Esophagus squamous epithelium (tissue), 5 donors: ENCODE data around the gene FAM168A. TPM values are rescaled to one million over a fixed set of nuclear protein-coding genes. Genes with fewer than 3 reads are reported as not detected.
A peak's percentile ranks its signal among the peaks of the same experiment; 100 is the strongest.

ENCODE experiments used
- DNase-seq: peaks from one replicate; lab custom pipeline; 2025; lab: John Stamatoyannopoulos, UW
- H3K27ac ChIP-seq, 4 donors: fragments of 200-600 bp; sonication (generic); one replicate each; pipeline ENCODE4 v1.5.1; 2016 to 2019; ENCODE audit warnings: mild to moderate bottlenecking in 1 of 4
- H3K27me3 ChIP-seq, 4 donors: fragments of 200-600 bp; sonication (generic); 1 replicate in 3 of 4; 2 replicates in 1 of 4; pipeline versions ENCODE4 v1.5.1 to v1.6.0; 2017 to 2021; ENCODE audit warnings: antibody characterized with exemption in 1 of 4
- H3K36me3 ChIP-seq, 3 donors: fragments of 200-600 bp; sonication (generic); one replicate each; pipeline ENCODE4 v1.5.1; 2016 to 2019
- H3K4me1 ChIP-seq, 3 donors: fragments of 200-600 bp; sonication (generic); one replicate each; pipeline ENCODE4 v1.5.1; 2017 to 2019
- H3K4me3 ChIP-seq, 4 donors: fragments of 200-600 bp; sonication (generic); 1 replicate in 3 of 4; 2 replicates in 1 of 4; pipeline ENCODE4 v1.5.1; 2016 to 2019; ENCODE audit warnings: mild to moderate bottlenecking in 2 of 4, moderate library complexity in 1 of 4
- H3K9me3 ChIP-seq, 3 donors: fragments of 200-600 bp; sonication (generic); one replicate each; pipeline ENCODE4 v1.5.1; 2016 to 2019
- CTCF ChIP-seq, 6 experiments: fragments of 450-650 bp in 4 of 6; fragments of 200-600 bp in 2 of 6; sonication (generic) in 2 of 6; IDR thresholded peaks; one replicate each; pipeline ENCODE4 v1.5.1; 2016 to 2019; ENCODE audit warnings: antibody characterized with exemption in 6 of 6, mild to moderate bottlenecking in 4 of 6, moderate library complexity in 4 of 6
- POLR2A ChIP-seq, 4 donors: fragments of 450-650 bp; IDR thresholded peaks; one replicate each; pipeline ENCODE4 v1.6.1; 2017; ENCODE audit warnings: antibody characterized with exemption in 4 of 4, mild to moderate bottlenecking in 4 of 4, moderate library complexity in 3 of 4
- WGBS, 2 donors: methylation state at CpG; one replicate each; pipeline ENCODE4 v1.1.5; 2018; 5-methylcytosine and 5-hydroxymethylcytosine counted together
- intact Hi-C: fragments of 100-400 bp; cut with DNase I; formaldehyde crosslinking; loops from one replicate; pipeline ENCODE4 v1.15.0; 2022
- small RNA-seq, 4 donors: library from RNA; depleted of rRNA; stranded (forward); fragments of <200 nt; gene quantifications; one replicate each; pipeline ENCODE3, GENCODE V24; 2016
- total RNA-seq, 4 donors: library from RNA; depleted of rRNA; stranded (reverse); fragments of >200 nt; gene quantifications; one replicate each; pipeline ENCODE4 v1.1.0, GENCODE V29; 2016
- donor health status: DM: yes; HTN: yes; CAD: no.

The FAM168A gene
- total RNA-seq, 4 donors from 2014 or later: 7.0 to 15.5 (median 12.3) TPM

- Histone ChIP-seq H3K4me3 (no peak overlapping the region), H3K27ac (no peak overlapping the region), H3K9me3 (no peaks in the 10 kb centered on the region), H3K36me3 (peaks cover 0 to 68% (median 6%) of the 10 kb centered on the region in 3 donors), H3K27me3 (no peaks in the 10 kb centered on the region), H3K4me1 (peaks cover 0 to 14% (median 0%) of the 10 kb centered on the region in 3 donors)
- no peak for TF ChIP-seq CTCF (IDR thresholded peaks at IDR 0.05)
- no peak for TF ChIP-seq POLR2A (IDR thresholded peaks at IDR 0.05)
- WGBS, 2 donors: 92 to 95% methylated on average over 4 to 16 of the region's 22 CpGs
- intact Hi-C loops: no loop called here
- DNase-seq: no peak
These were observed 240.7 kb downstream of the FAM168A start for GRCh38 chr11:73356979-73357860.

- Histone ChIP-seq H3K4me1 (peaks cover 4 to 25% (median 4%) of the 10 kb centered on the region in 3 donors), H3K36me3 (peaks cover 0 to 47% (median 6%) of the 10 kb centered on the region in 3 donors), H3K27ac (no peak overlapping the region), H3K27me3 (no peaks in the 10 kb centered on the region), H3K9me3 (no peaks in the 10 kb centered on the region), H3K4me3 (no peak overlapping the region)
- 81 to 85% methylated on average over 4 of the region's 4 CpGs for WGBS, 2 donors
- TF ChIP-seq CTCF (IDR thresholded peaks at IDR 0.05): no peak
- TF ChIP-seq POLR2A (IDR thresholded peaks at IDR 0.05): no peak
- DNase-seq: no peak
- intact Hi-C loops: no loop called here
These were observed 242.8 kb downstream of the FAM168A start for GRCh38 chr11:73355109-73355508.

- Histone ChIP-seq H3K9me3 (no peaks in the 10 kb centered on the region), H3K27me3 (no peaks in the 10 kb centered on the region), H3K4me3 (no peak overlapping the region), H3K36me3 (peaks cover 0 to 40% (median 6%) of the 10 kb centered on the region in 3 donors), H3K27ac (no peak overlapping the region), H3K4me1 (peaks cover 4 to 19% (median 4%) of the 10 kb centered on the region in 3 donors)
- no peak for DNase-seq
- WGBS, 2 donors: 87 to 88% methylated on average over 4 of the region's 4 CpGs
- intact Hi-C loops: loop anchor here (5.0 kb wide), 1 partner anchor 39 kb away; no protein-coding TSS in a partner anchor
- no peak for TF ChIP-seq POLR2A (IDR thresholded peaks at IDR 0.05)
- TF ChIP-seq CTCF (IDR thresholded peaks at IDR 0.05): no peak
These were observed 244.5 kb downstream of the FAM168A start for GRCh38 chr11:73353422-73353821.

GRCh38 chr11:73350908-73351636 is 246.8 kb downstream of the FAM168A start:
- Histone ChIP-seq H3K9me3 (no peaks in the 10 kb centered on the region), H3K27ac (peak overlapping the region in 1 of 4 donors; percentile 16), H3K4me3 (no peak overlapping the region), H3K36me3 (peaks cover 0 to 37% (median 4%) of the 10 kb centered on the region in 3 donors), H3K4me1 (peaks cover 4 to 19% (median 4%) of the 10 kb centered on the region in 3 donors), H3K27me3 (no peaks in the 10 kb centered on the region)
- intact Hi-C loops: loop anchor here (5.0 kb wide), 1 partner anchor 41 kb away; no protein-coding TSS in a partner anchor
- peak; percentile 85 to 99 (median 95) for TF ChIP-seq CTCF (IDR thresholded peaks at IDR 0.05)
- TF ChIP-seq POLR2A (IDR thresholded peaks at IDR 0.05): no peak
- 20 to 23% methylated on average over 15 of the region's 16 CpGs for WGBS, 2 donors
- DNase-seq: no peak

Small RNA genes lying within 50 kb of the gene (small RNA-seq; reads per million reads assigned to genes)
- gene AP000763.2 (0 to 0.07 (median 0) reads per million in 4 donors), gene HMGN2P38 (0 reads per million in 4 donors)

Other genes starting within 250 kb of the FAM168A start
- gene RELT, start 221.7 kb downstream of the FAM168A start, total RNA-seq: 1 to 10 TPM; 3.7 to 8.8 (median 5.3) TPM
- gene PLEKHB1, start 48.5 kb upstream of the FAM168A start, total RNA-seq: 1 to 10 TPM in 2 of 4 donors, under 1 TPM in 2; 0.22 to 5.6 (median 2.2) TPM
- 100 to 1,000 TPM; 115 to 234 (median 161) TPM for gene RAB6A, start 163.0 kb upstream of the FAM168A start, total RNA-seq
- 10 to 100 TPM in 3 of 4 donors, 1 to 10 TPM in 1; 9.2 to 23.5 (median 18.8) TPM for gene MRPL48, start 189.8 kb upstream of the FAM168A start, total RNA-seq